GM23338 (cell line): ENCODE data around the gene DBH. TPM values are rescaled to one million over a fixed set of nuclear protein-coding genes. Genes with fewer than 3 reads are reported as not detected.

Experiments used
- ATAC-seq: fragments of 200-7000 bp; cut with Tn5 transposase; 3 replicates; pipeline ENCODE4 v1.9.1; 2020
- DNase-seq: peaks from one replicate; pipeline ENCODE4 v3.0.0-alpha.2; 2015; ENCODE audit warnings: low spot score
- H2AFZ ChIP-seq: fragments of 200-600 bp; sonication (generic); 2 replicates; pipeline ENCODE4 v1.8.0; 2016; ENCODE audit warnings: antibody characterized with exemption, mild to moderate bottlenecking, moderate library complexity
- H3F3A ChIP-seq: fragments of 200-600 bp; sonication (generic); replicated peaks from 2 replicates; pipeline ENCODE4 v1.8.0; 2017; ENCODE audit warnings: antibody characterized with exemption, mixed run types, low read depth
- H3K27ac ChIP-seq: fragments of 200-600 bp; sonication (generic); 2 replicates; pipeline ENCODE4 v1.6.1; 2016; ENCODE audit warnings: low read depth
- H3K27me3 ChIP-seq: fragments of 200-600 bp; sonication (generic); 2 replicates; pipeline ENCODE4 v1.8.0; 2016; ENCODE audit warnings: mild to moderate bottlenecking, mixed run types, moderate library complexity; ENCODE audit not compliant: insufficient read depth
- H3K36me3 ChIP-seq: fragments of 200-600 bp; sonication (generic); 2 replicates; pipeline ENCODE4 v1.8.0; 2016; ENCODE audit warnings: mild to moderate bottlenecking; ENCODE audit not compliant: insufficient read depth
- H3K4me1 ChIP-seq: fragments of 200-600 bp; sonication (generic); 2 replicates; pipeline ENCODE4 v1.8.0; 2016; ENCODE audit warnings: mild to moderate bottlenecking, moderate library complexity; ENCODE audit not compliant: insufficient read depth
- H3K4me2 ChIP-seq: fragments of 200-600 bp; sonication (generic); 2 replicates; pipeline ENCODE4 v1.7.1; 2017; ENCODE audit warnings: mixed run types
- H3K4me3 ChIP-seq: fragments of 200-600 bp; sonication (generic); 2 replicates; pipeline ENCODE4 v1.6.1; 2016; ENCODE audit warnings: mixed run types
- H3K79me2 ChIP-seq: fragments of 200-600 bp; sonication (generic); replicated peaks from 2 replicates; pipeline ENCODE4 v1.8.0; 2017; ENCODE audit warnings: mild to moderate bottlenecking; ENCODE audit not compliant: insufficient read depth
- H3K9me2 ChIP-seq: fragments of 200-600 bp; sonication (generic); 2 replicates; pipeline ENCODE4 v1.8.0; 2017; ENCODE audit not compliant: insufficient read depth
- H4K20me1 ChIP-seq: fragments of 200-600 bp; sonication (generic); replicated peaks from 2 replicates; pipeline ENCODE4 v1.8.0; 2017; ENCODE audit warnings: mild to moderate bottlenecking; ENCODE audit not compliant: insufficient read depth
- H3K27ac Mint-ChIP-seq: 2 replicates; pipeline ENCODE4 v1.8.0; 2020; ENCODE audit warnings: inconsistent platforms, mild to moderate bottlenecking, moderate library complexity, mixed read lengths
- H3K27me3 Mint-ChIP-seq: 3 replicates; pipeline ENCODE4 v1.8.0; 2022; ENCODE audit warnings: low read depth, mild to moderate bottlenecking, moderate library complexity, mixed read lengths, inconsistent platforms; ENCODE audit not compliant: insufficient read depth, poor library complexity
- H3K36me3 Mint-ChIP-seq: 3 replicates; pipeline ENCODE4 v1.8.0; 2021; ENCODE audit warnings: low read depth, mild to moderate bottlenecking, inconsistent platforms, moderate library complexity, mixed read lengths
- H3K4me1 Mint-ChIP-seq: 3 replicates; pipeline ENCODE4 v1.8.0; 2020; ENCODE audit warnings: mild to moderate bottlenecking, inconsistent platforms, mixed read lengths
- H3K4me3 Mint-ChIP-seq: 3 replicates; pipeline ENCODE4 v1.8.0; 2021; ENCODE audit warnings: moderate library complexity, mild to moderate bottlenecking, inconsistent platforms, mixed read lengths
- H3K9me3 Mint-ChIP-seq: 3 replicates; pipeline ENCODE4 v1.8.0; 2020; ENCODE audit warnings: moderate library complexity, mild to moderate bottlenecking, inconsistent platforms, mixed read lengths
- CREB1 ChIP-seq: fragments of 250-450 bp; sonication (Bioruptor Pico); IDR thresholded peaks from 2 replicates; pipeline ENCODE4 v1.5.0; 2020; ENCODE audit warnings: low read depth, mild to moderate bottlenecking, moderate library complexity
- CTCF ChIP-seq, 2 experiments: fragments of 200-600 bp in 1 of 2; sonication (generic) in 1 of 2; conservative IDR thresholded peaks; 2 replicates each; pipeline versions ENCODE4 v1.5.1 to v1.6.1; 2016 to 2017; ENCODE audit warnings: antibody characterized with exemption in 2 of 2, low read depth in 2 of 2, mild to moderate bottlenecking in 2 of 2, moderate library complexity in 1 of 2
- JUNB ChIP-seq: IDR thresholded peaks from one replicate; pipeline ENCODE4 v1.6.1; 2016; ENCODE audit warnings: antibody characterized with exemption; ENCODE audit not compliant: unreplicated experiment
- NANOG ChIP-seq: IDR thresholded peaks from 2 replicates; pipeline ENCODE4 v1.6.1; 2016; ENCODE audit warnings: antibody characterized with exemption, borderline replicate concordance
- POLR2AphosphoS5 ChIP-seq: IDR thresholded peaks from 2 replicates; pipeline ENCODE4 v1.6.1; 2016; ENCODE audit warnings: antibody characterized with exemption, low read depth
- REST ChIP-seq: IDR thresholded peaks from one replicate; pipeline ENCODE4 v1.6.1; 2018; ENCODE audit warnings: antibody characterized with exemption; ENCODE audit not compliant: unreplicated experiment
- STAT1 ChIP-seq: IDR thresholded peaks from one replicate; pipeline ENCODE4 v1.6.1; 2016; ENCODE audit warnings: antibody characterized with exemption; ENCODE audit not compliant: unreplicated experiment
- ZNF114 ChIP-seq: fragments of 250-450 bp; sonication (Bioruptor Pico); IDR thresholded peaks from 2 replicates; pipeline ENCODE4 v1.5.0; 2020; ENCODE audit warnings: mild to moderate bottlenecking, moderate library complexity
- ZNF331 ChIP-seq: fragments of 250-450 bp; sonication (Bioruptor Pico); IDR thresholded peaks from 2 replicates; pipeline ENCODE4 v1.5.0; 2020; ENCODE audit warnings: low read depth, mild to moderate bottlenecking, moderate library complexity
- polyA plus RNA-seq: library from polyadenylated mRNA; unstranded; fragments of >200 nt; fragmentation: Nextera tagmentation; extraction: Ambion mirVana; gene quantifications from 2 replicates; pipeline ENCODE4 v1.2.1, GENCODE V29; 2016
- total RNA-seq: library from RNA; depleted of rRNA; stranded (reverse); fragments of >200 nt; shearing (Covaris generic); gene quantifications from 2 replicates; pipeline ENCODE4 v1.2.3, GENCODE V29; 2014
- TF ChIP-seq, protein P1 (sequence below): fragments of 250-450 bp; sonication (Bioruptor Pico); IDR thresholded peaks from 2 replicates; pipeline ENCODE4 v1.5.0; 2020; ENCODE audit warnings: mild to moderate bottlenecking, moderate library complexity

Gene DBH
- total and polyA plus RNA-seq, 2 experiments from 2014 or later, result 0.08 to 0.24 TPM

DNA sequence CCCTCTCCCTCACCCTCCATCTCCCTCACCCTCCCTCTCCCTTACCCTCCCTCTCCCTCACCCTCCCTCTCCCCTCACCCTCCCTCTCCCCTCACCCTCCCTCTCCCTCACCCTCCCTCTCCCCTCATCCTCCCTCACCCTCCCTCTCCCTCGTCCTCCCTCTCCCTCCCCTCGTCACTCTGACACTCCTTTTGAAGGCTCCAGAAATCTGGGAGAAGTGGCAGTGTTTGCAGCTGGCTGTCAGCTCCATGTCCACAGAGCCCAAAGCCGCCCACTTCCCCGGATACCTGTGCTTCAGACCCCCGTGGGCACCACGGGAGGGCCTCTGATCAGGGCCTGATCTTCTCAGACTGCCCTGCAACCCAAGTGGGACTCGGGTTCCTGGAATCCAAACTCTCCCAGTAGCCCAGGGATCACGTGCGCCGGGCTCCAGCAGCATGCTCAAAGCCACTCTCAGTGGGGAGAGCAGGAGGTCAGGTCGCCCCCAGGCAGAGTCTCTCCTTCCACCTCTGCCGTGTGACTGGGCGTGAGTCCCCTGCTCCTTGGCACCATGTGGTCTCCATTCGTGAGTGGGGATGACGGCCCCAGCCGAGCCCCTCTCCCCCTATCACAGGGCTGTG, 33.1 kb downstream of the DBH start:
- Histone ChIP-seq H3K27ac (no peak overlapping the region), H3K9me2 (no peaks in the 10 kb centered on the region), H3K79me2 (no peaks in the 10 kb centered on the region), H4K20me1 (no peaks in the 10 kb centered on the region), H3K4me3 (no peak overlapping the region), H3F3A (no peaks in the 10 kb centered on the region), H3K4me2 (no peak overlapping the region), H3K4me1 (no peaks in the 10 kb centered on the region), H3K27me3 (no peaks in the 10 kb centered on the region), H2AFZ (no peak overlapping the region), H3K36me3 (no peaks in the 10 kb centered on the region)
- ATAC-seq (no peak; the same call in 2 of the 3 replicates), DNase-seq (no peak)
- Mint-ChIP-seq H3K4me3 (no peak overlapping the region), H3K36me3 (peaks cover 3% of the 10 kb centered on the region; the same call in 1 of the 3 replicates), H3K27me3 (peaks cover 2% of the 10 kb centered on the region), H3K4me1 (peaks cover 2% of the 10 kb centered on the region), H3K27ac (no peak overlapping the region), H3K9me3 (no peaks in the 10 kb centered on the region)
- TF ChIP-seq CREB1 (CRISPR knock-in tag), result no peak

DNA sequence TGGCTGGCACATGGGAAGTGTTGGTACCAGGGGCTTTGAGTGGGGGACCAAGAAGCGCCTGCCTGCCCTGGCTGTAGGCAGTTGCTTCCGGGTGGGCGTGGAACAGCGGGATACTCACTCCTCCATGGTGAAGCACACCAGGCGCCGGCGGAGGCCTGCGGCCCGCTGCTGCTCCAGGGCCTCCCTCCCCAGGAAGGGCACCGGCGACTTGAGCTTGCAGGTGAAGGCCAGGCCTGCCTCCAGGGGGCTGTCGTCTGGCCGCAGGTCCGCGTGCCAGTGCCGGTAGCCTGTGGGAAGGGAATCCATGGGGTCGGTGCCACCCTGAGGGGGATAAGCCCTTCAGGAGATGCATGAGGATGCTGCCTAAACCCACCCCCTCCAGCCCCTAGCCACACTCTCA, 34.3 kb downstream of the DBH start:
- no peak overlapping the region for H3K4me3 Mint-ChIP-seq
- H3K9me2 ChIP-seq, result no peaks in the 10 kb centered on the region; the same call in 1 of the 2 replicates
- TF ChIP-seq ZNF331 (CRISPR knock-in tag) (no peak), STAT1 (no peak), POLR2AphosphoS5 (no peak), REST (no peak), JUNB (no peak), NANOG (no peak), ZNF114 (no peak), CTCF (conservative IDR thresholded peaks at IDR 0.05; ENCODE audit: low read depth in 2 of 2) (no peak; a peak in 1 of 4 replicates)
- TF ChIP-seq, protein P1, sequence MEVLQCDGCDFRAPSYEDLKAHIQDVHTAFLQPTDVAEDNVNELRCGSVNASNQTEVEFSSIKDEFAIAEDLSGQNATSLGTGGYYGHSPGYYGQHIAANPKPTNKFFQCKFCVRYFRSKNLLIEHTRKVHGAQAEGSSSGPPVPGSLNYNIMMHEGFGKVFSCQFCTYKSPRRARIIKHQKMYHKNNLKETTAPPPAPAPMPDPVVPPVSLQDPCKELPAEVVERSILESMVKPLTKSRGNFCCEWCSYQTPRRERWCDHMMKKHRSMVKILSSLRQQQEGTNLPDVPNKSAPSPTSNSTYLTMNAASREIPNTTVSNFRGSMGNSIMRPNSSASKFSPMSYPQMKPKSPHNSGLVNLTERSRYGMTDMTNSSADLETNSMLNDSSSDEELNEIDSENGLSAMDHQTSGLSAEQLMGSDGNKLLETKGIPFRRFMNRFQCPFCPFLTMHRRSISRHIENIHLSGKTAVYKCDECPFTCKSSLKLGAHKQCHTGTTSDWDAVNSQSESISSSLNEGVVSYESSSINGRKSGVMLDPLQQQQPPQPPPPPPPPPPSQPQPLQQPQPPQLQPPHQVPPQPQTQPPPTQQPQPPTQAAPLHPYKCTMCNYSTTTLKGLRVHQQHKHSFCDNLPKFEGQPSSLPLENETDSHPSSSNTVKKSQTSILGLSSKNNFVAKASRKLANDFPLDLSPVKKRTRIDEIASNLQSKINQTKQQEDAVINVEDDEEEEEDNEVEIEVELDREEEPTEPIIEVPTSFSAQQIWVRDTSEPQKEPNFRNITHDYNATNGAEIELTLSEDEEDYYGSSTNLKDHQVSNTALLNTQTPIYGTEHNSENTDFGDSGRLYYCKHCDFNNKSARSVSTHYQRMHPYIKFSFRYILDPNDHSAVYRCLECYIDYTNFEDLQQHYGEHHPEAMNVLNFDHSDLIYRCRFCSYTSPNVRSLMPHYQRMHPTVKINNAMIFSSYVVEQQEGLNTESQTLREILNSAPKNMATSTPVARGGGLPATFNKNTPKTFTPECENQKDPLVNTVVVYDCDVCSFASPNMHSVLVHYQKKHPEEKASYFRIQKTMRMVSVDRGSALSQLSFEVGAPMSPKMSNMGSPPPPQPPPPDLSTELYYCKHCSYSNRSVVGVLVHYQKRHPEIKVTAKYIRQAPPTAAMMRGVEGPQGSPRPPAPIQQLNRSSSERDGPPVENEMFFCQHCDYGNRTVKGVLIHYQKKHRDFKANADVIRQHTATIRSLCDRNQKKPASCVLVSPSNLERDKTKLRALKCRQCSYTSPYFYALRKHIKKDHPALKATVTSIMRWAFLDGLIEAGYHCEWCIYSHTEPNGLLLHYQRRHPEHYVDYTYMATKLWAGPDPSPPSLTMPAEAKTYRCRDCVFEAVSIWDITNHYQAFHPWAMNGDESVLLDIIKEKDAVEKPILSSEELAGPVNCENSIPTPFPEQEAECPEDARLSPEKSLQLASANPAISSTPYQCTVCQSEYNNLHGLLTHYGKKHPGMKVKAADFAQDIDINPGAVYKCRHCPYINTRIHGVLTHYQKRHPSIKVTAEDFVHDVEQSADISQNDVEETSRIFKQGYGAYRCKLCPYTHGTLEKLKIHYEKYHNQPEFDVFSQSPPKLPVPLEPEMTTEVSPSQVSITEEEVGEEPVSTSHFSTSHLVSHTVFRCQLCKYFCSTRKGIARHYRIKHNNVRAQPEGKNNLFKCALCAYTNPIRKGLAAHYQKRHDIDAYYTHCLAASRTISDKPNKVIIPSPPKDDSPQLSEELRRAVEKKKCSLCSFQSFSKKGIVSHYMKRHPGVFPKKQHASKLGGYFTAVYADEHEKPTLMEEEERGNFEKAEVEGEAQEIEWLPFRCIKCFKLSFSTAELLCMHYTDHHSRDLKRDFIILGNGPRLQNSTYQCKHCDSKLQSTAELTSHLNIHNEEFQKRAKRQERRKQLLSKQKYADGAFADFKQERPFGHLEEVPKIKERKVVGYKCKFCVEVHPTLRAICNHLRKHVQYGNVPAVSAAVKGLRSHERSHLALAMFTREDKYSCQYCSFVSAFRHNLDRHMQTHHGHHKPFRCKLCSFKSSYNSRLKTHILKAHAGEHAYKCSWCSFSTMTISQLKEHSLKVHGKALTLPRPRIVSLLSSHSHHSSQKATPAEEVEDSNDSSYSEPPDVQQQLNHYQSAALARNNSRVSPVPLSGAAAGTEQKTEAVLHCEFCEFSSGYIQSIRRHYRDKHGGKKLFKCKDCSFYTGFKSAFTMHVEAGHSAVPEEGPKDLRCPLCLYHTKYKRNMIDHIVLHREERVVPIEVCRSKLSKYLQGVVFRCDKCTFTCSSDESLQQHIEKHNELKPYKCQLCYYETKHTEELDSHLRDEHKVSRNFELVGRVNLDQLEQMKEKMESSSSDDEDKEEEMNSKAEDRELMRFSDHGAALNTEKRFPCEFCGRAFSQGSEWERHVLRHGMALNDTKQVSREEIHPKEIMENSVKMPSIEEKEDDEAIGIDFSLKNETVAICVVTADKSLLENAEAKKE, result no peak

More for the DNA sequence above, 34.3 kb downstream of the DBH start:
- Mint-ChIP-seq H3K4me1 (peaks cover 7% of the 10 kb centered on the region), H3K27me3 (peaks cover 2% of the 10 kb centered on the region), H3K9me3 (no peaks in the 10 kb centered on the region), H3K36me3 (peaks cover 3% of the 10 kb centered on the region; the same call in 1 of the 3 replicates), H3K27ac (no peak overlapping the region)
- no peak overlapping the region for H3K4me2 ChIP-seq
- H3K4me1 ChIP-seq, result no peaks in the 10 kb centered on the region
- no peak for DNase-seq
- H3K27me3 ChIP-seq, result no peaks in the 10 kb centered on the region
- H3K27ac ChIP-seq, result no peak overlapping the region
- no peaks in the 10 kb centered on the region for H3K36me3 ChIP-seq
- peak; percentile 24; the same call in 2 of the 3 replicates for ATAC-seq
- H3K4me3 ChIP-seq, result no peak overlapping the region
- no peaks in the 10 kb centered on the region for H3F3A ChIP-seq
- H4K20me1 ChIP-seq, result no peaks in the 10 kb centered on the region
- H2AFZ ChIP-seq, result no peak overlapping the region
- H3K79me2 ChIP-seq, result no peaks in the 10 kb centered on the region
